GM19025 (cell line): ENCODE data around the gene PRSS48.
"Not testable (repeated sequence)": the region's sequence is repeated elsewhere in the genome, so short reads cannot be mapped to it uniquely, and the experiment has no call there.

Experiments used
- ATAC-seq: cut with Tn5 transposase; IDR thresholded peaks from one replicate; pipeline ENCODE4 v1.9.1; 2021; ENCODE audit warnings: mild to moderate bottlenecking, low read depth, moderate library complexity; ENCODE audit not compliant: unreplicated experiment

PRSS48 gene

GRCh38 chr4:151276787-151277562, at the start of gene PRSS48:
PRSS48 (plus strand) TSS chr4:151277161; CDS start chr4:151277173, 12 bp downstream.
- no peak for ATAC-seq

GRCh38 chr4:151227172-151227571, 49.8 kb upstream of the PRSS48 start:
- ATAC-seq = no peak

GRCh38 chr4:151227731-151228130, 49.2 kb upstream of the PRSS48 start:
- no peak for ATAC-seq

- ATAC-seq = no peak
These were observed 48.5 kb upstream of the PRSS48 start for GRCh38 chr4:151228189-151229119.

GRCh38 chr4:151231915-151232595, 44.9 kb upstream of the PRSS48 start:
- ATAC-seq = no peak

- no peak for ATAC-seq
These were observed 43.4 kb upstream of the PRSS48 start for GRCh38 chr4:151233600-151233999.

- not testable (repeated sequence) for ATAC-seq
These were observed 41.6 kb upstream of the PRSS48 start for GRCh38 chr4:151235373-151235772.

GRCh38 chr4:151236036-151236435, 40.9 kb upstream of the PRSS48 start:
- ATAC-seq = no peak

- no peak for ATAC-seq
These were observed 38.5 kb upstream of the PRSS48 start for GRCh38 chr4:151238477-151238876.

GRCh38 chr4:151239608-151240007, 37.4 kb upstream of the PRSS48 start:
- ATAC-seq = no peak

GRCh38 chr4:151242305-151242704, 34.7 kb upstream of the PRSS48 start:
- ATAC-seq = no peak

- ATAC-seq = no peak
These were observed 30.2 kb upstream of the PRSS48 start for GRCh38 chr4:151246742-151247141.

- no peak for ATAC-seq
These were observed 29.6 kb upstream of the PRSS48 start for GRCh38 chr4:151247395-151247794.

- no peak for ATAC-seq
These were observed 28.4 kb upstream of the PRSS48 start for GRCh38 chr4:151248519-151248918.

- ATAC-seq = no peak
These were observed 26.3 kb upstream of the PRSS48 start for GRCh38 chr4:151250706-151251105.

- no peak for ATAC-seq
These were observed 25.2 kb upstream of the PRSS48 start for GRCh38 chr4:151251603-151252304.

GRCh38 chr4:151255226-151255625, 21.7 kb upstream of the PRSS48 start:
- ATAC-seq = not testable (repeated sequence)

GRCh38 chr4:151255680-151256079, 21.3 kb upstream of the PRSS48 start:
- not testable (repeated sequence) for ATAC-seq

- ATAC-seq = no peak
These were observed 20.8 kb upstream of the PRSS48 start for GRCh38 chr4:151256134-151256533.

- ATAC-seq = no peak
These were observed 19.3 kb upstream of the PRSS48 start for GRCh38 chr4:151257704-151258103.
